Inflammatory macrophage treated with lipopolysaccharide for 1 hour (primary cell): ENCODE results near the gene ACER3.
"Not testable (repeated sequence)": the region's sequence is repeated elsewhere in the genome, so short reads cannot be mapped to it uniquely, and the experiment has no call there.

ENCODE experiments used
- DNase-seq, 2 donors: peaks; one replicate each; pipeline ENCODE4 v3.0.0-alpha.2; 2020 to 2022

ACER3 gene

DNA sequence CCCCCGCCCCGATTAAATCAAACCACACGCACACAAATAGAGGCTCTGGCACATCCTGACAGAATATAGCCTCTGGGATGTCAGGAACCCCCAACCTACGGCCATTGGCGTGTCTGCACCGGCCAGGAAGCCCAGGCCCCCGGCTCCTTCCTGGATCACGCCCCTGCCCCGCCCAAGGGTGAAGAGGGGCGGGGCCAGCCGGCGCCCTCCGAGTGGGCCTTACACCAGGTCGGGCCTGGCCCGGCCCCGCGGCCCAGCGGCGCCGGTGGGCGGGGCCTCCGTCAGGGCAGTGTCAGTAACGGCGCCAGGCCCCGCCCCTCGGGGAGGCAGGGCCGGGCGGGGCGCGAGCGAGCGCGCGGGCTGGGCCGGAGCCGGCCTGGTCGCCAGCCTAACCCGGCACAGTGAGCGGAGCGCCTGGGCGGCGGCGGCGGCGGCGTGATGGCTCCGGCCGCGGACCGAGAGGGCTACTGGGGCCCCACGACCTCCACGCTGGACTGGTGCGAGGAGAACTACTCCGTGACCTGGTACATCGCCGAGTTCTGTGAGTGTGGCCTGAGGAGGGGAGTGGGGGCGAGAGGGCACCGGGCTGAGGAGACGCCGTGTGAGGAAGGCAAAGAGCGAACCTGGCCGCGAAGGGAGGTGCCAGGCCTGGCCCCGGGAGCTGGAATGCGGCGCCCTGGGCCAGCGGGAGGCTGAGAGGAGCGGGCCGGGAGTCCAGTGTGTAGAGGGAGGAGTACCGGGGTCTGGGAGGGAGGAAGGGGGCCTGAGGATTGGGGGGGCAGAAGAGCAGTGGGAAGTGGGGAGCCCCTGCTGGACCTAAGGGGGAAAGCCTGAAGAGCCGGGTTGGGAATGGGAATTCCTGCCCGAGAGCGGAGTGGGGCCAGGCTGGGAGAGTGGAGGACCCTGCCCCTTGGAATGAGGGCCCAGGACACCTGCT is at the start of gene ACER3:
Gene ACER3, plus strand, starts transcription at position 380 of the 937 bp plus-strand sequence. Its CDS starts 59 bp downstream, at position 439.
- peak; percentile 93 to 96 for DNase-seq

- no peak for DNase-seq
These were observed 49.5 kb upstream of the ACER3 start for GRCh38 chr11:76811259-76811658.

GRCh38 chr11:76814414-76814813 is 46.3 kb upstream of the ACER3 start:
- no peak for DNase-seq

DNA sequence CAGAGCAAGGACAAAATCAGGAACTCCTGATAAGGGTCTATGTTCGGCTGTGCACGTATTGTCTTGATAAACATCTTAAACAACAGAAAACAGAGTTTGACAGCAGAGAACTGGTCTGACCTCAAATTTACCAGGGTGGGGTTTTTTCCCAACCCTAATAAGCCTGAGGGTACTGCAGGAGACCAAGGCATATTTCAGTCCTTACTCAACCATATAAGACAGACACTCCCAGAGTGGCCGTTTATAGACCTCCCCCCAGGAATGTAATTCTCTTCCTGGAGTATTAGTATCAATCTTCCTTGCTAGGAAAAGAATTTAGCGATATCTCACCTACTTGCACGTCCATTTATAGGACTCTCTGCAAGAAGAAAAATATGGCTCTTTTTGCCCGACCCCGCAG is 45.0 kb upstream of the ACER3 start:
- not testable (repeated sequence) for DNase-seq

- peak; percentile 42 to 62 for DNase-seq
These were observed 40.5 kb upstream of the ACER3 start for GRCh38 chr11:76820184-76820566.

DNA sequence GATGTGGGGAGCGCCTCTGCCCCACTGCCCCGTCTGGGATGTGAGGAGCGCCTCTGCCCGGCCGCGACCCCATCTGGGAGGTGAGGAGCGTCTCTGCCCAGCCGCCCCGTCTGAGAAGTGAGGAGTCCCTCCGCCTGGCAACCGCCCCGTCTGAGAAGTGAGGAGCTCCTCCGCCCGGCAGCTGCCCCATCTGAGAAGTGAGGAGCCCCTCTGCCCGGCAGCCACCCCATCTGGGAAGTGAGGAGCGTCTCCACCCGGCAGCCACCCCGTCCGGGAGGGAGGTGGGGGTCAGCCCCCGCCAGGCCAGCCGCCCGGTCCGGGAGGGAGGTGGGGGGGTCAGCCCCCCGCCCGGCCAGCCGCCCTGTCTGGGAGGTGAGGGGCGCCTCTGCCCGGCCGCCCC is 39.3 kb upstream of the ACER3 start:
- DNase-seq: not testable (repeated sequence)

GRCh38 chr11:76822406-76822805 is 38.3 kb upstream of the ACER3 start:
- DNase-seq: no peak

DNA sequence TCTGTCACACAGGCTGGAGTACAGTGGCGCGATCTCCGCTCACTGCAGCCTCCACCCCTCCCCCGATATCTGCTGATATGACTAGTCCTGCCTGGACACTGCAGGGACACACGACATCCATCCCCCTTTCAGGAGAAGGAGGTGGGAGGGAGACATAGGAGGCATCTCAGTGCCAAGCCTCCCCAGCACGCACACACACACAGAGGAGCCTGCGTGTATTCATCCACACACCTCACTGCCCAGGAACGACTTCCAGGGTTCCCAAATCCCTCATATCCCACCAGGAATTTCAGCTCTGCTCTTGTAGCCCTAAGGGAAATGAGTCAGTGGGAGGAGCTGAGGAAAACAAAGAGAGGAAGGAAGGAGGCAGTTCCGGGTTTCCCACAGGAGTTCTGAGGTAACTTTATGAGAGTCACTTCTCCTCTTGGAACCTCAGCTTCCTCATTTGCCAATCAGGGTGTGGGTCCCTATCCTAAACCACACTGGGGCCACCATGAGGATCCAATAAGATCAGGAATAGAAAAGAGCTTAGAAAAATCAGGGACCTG is 37.2 kb upstream of the ACER3 start:
- peak; percentile 74 to 85 for DNase-seq

DNA sequence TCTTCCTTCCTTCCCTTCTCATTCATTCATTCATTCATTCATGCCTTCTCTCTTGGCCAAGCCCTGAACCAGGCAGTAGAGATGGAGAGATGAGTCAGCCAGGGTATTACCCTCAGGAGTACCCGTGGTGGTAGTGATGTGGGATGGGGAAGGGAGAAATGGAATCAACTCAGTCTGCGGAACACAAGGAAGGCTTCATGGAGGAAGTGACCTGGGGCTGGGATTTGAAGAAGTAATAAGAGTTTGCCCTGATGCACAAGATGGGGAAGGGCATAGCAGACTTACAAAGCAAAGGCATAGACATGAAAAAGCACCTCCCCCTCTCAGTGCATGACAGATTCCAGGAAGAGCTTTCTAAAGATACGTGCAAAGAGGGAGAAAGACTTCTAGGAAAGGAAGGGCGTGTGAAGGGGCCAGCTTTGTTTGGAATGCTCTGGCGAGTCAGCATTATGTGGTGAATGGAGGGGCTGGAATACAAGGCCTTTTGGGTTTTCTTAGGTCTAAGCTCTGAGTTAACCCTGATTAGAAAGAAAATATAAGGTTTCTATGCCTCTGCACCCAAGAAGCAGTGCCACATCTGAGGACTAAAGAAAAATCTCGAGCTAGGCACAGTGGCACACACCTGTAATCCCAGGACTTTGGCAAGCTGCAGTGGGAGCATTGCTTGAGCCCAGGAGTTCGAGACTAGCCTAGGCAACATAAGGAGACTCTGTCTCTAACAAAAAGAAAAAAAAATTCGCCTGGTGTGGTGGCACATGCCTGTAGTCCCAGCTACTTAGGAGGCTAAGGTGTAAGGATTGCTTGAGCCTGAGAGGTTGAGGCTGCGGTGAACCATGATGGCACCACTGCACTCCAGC is 36.4 kb upstream of the ACER3 start:
- DNase-seq: peak; percentile 73 to 84

- DNase-seq: no peak
These were observed 35.6 kb upstream of the ACER3 start for GRCh38 chr11:76824980-76825725.

DNA sequence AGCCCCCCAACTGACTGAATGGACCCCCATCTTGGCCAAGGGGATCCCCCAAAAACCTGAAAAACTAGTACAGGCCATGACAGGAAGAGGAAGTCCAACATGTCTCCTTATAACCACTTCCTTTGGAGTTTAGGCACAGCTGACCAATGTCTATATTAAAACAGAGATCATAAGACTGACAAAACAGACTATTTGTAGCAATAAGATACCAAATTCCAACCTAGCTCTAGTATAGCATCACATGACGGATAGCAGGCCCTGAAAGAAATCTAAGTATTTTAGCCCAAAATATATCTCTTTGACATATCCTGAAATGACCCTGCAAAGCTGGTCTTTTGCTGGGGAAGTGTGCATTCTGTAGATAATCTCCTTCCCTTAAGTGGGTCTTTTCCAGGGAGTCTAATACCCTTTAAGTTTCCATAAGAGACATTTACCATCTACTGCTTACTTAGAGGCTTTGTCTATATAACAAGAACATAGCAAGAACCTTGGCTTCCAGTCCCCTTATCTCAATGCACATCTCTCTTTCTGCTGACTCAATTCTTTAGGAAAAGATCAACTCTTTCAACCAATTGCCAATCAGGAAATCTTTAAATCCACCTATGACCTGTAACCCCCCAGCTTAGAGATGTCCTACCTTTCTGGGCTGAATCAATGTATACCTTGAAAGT is 34.9 kb upstream of the ACER3 start:
- no peak for DNase-seq

GRCh38 chr11:76826508-76826907 is 34.2 kb upstream of the ACER3 start:
- not testable (repeated sequence) for DNase-seq

DNA sequence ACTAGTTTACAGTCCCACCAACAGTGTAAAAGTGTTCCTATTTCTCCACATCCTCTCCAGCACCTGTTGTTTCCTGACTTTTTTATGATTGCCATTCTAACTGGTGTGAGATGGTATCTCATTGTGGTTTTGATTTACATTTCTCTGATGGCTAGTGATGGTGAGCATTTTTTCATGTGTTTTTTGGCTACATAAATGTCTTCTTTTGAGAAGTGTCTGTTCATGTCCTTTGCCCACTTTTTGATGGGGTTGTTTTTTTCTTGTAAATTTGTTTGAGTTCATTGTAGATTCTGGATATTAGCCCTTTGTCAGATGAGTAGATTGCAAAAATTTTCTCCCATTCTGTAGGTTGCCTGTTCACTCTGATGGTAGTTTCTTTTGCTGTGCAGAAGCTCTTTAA is 33.7 kb upstream of the ACER3 start:
- not testable (repeated sequence) for DNase-seq

DNA sequence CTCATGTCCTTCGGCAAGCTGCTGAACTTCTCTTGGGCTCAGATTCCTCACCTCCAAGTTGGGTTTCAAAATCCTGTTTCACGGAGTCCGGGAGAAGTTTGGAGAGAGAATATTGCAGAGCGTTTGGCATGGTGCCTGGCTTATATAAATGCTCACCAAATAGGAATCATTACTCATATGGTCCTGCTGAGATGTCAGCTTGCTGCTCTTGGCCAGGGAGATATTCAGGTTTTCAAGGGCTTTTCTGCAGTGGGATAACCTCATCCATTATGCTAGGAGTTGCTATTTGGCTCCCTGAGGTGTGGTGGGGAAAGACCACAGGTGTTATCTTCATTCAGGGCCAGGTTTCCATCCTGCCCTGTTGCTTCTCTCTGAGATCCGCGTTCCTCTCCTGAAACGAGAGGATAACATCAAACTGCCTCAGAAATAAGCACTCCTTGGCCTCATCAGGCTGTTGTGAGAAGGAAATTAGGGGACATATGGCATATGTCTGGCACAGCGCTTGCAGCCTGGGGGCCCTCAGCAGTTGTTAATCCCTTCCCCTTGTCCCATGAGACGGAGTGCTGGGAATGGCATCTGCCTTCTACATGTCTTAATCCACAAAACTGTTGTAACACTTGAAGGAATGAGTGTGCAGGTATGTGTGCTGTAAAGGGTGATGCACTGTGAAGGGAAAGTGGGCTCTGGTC is 29.9 kb upstream of the ACER3 start:
- DNase-seq: no peak

DNA sequence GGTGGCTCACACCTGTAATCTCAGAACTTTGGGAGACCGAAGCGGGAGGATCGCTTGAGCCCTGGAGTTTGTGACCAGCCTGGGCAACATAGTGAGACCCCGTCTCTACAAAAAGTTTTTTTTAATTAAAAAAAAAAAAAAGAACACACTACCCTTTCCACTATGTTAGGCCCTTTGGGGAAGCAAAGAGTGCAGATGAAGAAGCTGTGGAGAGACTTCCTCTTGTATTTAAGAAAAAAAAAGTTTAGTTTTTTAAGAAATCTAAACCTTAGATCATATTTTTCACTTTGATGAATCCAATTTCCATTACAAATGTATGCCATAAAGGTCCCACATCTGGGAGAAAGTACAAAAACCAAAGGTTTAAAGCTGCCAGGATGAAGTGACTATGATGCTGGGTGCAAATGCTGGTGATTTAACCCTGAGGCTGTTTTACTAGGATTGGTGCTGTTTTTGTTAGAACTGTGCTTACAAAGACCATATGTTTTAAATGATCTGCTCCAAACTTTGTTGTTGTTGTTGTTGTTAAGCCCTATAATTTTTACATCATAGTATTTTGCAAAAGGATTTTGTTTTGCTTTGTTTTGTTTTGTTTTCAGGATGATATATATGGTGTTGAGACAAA is 28.9 kb upstream of the ACER3 start:
- no peak for DNase-seq

GRCh38 chr11:76832361-76832760 is 28.4 kb upstream of the ACER3 start:
- DNase-seq: peak; percentile 29

DNA sequence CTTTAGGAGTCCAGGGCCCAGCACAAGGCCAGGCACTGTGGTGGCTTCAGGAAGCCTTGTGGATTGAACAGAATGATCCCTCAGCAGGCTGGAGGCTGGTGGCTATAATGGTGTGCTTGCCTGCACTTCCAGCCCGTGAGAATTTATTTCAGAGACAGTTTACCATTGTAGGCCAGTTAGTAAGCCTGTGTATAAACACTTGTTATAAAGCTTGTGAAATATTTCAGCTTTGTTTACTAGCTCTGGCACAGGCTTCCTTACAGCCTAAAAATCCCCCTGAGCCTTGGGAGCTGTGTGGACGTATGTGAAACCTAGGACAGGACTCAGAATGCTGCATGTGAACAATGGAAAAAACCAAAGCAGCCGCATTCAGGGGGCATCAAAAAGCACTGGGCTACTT is 26.6 kb upstream of the ACER3 start:
- DNase-seq: no peak

GRCh38 chr11:76835036-76835435 is 25.7 kb upstream of the ACER3 start:
- DNase-seq: peak; percentile 55 to 70

DNA sequence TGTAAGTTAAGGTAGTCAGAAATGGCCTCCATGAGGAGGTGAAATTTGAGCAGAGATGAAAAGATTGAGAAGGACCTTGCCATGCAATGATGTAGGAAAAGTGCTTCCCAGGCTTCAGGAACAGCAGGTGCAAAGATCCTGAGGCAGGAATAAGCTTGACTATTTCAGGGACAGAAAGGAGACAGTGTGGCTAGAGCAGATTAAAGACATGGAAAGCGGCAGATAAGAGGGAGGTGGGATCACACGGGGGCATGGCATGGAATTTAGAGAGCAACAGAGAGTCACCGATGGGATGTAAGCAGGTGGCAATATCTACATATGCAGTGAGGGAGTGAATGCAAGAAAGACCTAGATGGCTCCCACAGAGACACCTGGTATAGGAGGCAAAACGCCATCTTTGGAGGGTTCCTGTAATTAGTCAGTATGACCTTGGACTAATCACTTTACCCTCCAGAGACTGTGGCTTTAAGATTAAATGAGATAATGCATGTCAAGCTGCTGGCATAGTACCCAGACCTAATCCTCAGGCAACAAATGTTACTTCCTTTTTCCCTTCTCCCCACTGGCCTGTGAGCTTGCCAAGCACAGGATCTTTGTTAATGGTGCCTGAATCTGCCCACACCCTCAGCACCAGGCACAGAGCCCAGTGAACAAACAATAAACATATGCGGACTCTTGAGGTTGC is 24.6 kb upstream of the ACER3 start:
- DNase-seq: peak in 1 of 2 donors; percentile 51

- no peak for DNase-seq
These were observed 24.0 kb upstream of the ACER3 start for GRCh38 chr11:76836613-76837291.
